Measurements from ENCODE around the gene CCP110.

Gene CCP110

DNA sequence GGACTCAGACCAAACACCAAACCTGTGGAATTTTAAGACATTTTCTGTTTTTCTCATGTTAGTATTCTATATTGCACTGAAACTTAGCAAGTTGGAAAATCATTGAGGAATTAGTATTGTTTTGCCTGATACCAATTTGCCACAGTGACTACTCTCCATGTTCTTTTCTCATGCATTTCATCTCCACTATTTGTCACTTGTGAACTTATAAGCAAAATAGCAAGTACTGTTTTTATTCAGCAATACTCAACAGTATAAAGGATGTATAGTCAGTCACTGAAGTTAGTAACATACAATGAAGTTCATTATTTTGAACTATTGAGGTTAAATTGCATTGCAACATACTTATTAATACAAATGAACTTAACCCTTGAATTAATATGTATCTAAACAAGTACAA lies 25.9 kb downstream of the CCP110 start:
- no peak for DNase-seq (ENCODE audit: low spot score)

DNA sequence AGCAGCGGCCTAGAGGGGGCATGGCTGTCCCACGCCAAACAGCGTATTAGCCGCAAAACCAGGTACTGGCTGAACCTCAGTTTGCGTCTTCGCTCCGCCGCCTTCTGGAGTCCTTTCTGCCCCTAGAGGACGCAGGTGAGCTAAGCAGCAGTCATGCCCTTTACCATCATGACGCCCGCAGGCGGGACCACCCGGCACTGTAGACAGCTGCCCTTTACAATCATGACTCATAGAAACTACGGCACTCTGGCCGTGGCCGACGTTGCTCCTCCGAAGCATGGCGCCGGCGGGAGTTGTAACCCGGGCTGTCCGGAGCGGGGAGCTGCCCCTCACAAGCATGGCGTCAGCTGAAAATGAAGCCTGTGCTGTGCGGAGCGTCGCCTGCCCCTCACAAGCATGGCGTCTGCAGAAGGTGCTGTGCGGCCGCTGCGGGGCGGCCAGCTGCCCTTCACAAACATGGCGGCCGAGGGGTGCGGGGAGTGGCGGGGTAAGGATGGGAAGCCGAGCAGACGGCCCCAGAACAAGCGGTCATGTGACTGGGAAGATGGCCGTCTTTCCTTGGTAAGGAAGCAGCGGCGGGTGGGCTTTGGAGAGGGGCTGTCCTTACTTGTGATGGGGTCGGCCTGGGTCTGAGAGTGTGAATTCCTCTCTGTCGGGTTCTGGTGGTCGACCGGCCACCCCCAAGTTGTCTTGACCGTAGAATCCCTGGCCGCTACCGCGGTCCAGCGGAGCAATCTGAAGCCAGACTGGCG lies 31.6 kb downstream of the CCP110 start, which contains the start of gene VPS35L:
Gene VPS35L (plus strand): TSS at position 518 of the 752 bp plus-strand sequence. CDS start 27 bp downstream, at position 545.
- DNase-seq (ENCODE audit: low spot score) = peak; percentile 97

DNA sequence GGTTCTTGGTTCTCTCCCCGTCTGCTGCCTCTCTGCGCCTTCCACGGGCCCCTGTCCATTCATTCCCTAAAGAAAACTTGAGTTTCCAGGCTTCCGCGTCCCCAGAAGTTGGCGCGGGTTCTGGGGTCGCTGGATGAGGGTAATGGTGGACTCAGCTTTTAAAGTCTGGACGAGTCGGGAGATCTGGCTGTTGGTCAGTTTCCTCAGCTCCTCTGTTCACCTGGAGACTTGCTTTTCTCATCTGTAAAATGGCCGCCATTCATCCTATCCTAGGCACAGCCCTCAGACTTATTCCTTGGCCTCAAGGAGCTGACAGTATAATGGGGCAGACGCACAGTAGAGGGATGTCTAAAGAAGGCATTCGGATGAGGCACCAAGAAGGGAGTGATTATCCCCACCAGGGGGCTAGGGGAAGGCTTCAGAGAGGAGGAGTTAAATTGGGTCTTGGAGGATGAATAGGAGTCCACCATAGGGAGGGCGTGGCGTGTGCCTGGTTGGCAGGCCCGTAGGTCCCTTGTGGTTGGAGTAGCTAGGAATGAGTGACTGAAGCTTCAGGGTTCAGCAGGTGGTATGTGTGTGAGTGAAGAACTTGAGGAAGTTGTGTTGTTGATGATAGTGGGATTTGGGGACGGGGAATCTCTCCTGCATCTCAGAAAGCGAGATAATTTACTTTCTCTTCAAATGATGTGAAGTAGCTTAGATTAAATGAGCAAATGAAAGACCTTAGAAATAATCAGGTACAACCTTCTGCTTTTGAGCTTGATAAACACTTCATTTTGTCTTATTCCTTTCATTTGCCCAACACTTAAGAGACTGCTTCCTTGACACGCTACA lies 32.4 kb downstream of the CCP110 start:
- DNase-seq (ENCODE audit: low spot score) = peak; percentile 18

DNA sequence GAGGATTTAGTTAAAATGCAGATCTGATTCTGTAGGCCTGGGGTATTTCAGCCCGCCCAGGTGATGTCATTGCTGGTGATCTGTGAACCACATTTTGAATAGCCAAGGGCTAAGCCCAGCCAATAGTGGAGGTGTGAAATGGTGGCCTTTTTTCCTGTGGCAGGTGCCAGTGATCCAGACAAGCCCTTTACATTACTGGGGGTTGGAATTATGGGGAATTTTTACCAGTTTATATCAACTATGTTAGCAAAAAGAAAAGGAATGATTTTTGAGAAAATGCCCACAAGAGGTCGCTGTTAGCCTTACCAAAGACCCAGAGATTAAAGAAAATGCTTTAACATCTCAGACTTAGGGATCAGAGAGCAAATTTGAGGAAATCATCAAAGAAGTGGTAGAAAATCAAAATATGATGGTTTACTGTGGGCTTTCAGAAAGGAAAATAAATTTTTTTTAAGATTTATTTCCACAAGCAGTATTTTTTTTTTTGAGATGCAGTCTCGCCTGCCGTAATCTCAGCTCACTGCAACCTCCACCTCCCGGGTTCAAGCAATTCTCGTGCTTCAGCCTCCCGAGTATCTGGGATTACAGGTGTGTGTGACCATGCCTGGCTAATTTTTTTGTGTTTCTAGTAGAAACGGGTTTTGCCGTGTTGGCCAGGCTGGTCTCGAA lies 35.6 kb downstream of the CCP110 start:
- DNase-seq (ENCODE audit: low spot score) = peak; percentile 31

DNA sequence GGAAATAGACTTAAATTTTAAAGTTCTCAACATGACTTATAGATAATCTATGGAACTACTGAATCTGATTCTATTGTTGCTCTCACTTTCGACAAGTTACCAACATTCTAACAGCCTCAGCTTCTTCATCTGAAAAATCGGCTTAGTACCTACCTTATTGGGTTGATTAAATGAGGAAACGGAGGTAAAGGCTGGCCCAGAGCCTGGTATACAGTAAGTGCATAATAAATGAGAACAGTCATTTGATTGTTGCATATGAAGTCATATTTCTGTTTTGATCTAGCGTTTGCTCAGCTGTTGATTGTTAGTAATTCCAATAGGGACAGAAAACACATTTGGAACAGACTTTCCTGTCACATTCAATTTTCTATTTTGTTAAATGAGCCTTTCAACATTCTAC lies 36.3 kb downstream of the CCP110 start:
- no peak for DNase-seq (ENCODE audit: low spot score)

DNA sequence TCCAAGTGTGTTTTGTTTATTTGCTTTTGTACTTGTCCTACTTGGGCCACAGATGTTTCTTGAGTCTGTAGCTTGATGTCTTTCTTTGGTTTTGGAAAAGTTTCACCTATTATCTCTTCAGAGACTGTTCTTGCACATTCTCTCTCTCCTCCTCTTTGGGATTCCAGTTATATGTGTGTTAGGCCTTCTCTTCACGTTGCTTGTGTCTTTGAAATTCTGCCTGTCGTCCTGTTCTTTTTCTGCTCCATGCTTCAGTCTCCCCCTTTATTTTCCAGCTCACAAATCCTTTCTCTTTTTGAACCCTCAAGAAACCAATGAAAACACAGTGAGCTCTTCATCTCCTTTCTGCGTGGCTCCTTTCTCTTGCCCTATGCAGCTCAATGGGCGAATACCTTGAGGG lies 39.6 kb downstream of the CCP110 start:
- DNase-seq (ENCODE audit: low spot score) = no peak

DNA sequence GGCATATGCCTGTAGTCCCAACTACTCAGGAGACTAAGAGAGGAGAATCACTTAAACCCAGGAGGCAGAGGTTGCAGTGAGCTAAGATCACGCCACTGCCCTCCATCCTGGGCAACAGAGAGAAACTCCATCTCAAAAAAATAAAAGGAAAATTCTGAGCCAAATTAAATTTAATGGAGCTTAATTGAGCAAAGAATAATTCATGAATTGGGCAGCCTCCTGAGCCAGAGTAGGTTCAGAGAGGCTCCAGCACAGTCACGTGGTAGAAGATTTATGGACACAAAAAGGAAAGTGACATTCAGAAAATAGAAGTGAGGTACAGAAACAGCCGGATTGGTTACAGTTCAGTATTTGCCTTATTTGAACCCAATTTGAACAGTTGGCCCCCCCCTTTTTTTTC lies 42.6 kb downstream of the CCP110 start:
- DNase-seq (ENCODE audit: low spot score) = no peak

DNA sequence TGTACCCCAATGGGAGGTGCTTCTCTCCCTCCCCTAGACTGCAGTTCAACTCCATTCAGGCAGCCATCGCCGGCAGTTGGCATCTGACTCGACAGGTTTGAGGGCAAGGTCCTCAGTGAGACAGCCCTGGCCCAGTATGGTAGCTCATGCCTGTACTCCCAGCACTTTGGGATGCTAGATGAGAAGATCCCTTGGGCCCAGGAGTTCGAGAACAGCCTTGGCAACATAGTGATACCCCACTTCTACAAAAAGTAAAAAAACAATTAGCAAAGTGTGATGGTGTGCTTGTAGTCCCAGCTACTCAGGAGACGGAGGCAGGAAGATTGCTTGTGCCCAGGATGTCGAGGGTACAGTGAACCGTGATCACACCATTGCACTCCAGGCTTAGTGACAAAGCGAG lies 43.8 kb downstream of the CCP110 start:
- no peak for DNase-seq (ENCODE audit: low spot score)

DNA sequence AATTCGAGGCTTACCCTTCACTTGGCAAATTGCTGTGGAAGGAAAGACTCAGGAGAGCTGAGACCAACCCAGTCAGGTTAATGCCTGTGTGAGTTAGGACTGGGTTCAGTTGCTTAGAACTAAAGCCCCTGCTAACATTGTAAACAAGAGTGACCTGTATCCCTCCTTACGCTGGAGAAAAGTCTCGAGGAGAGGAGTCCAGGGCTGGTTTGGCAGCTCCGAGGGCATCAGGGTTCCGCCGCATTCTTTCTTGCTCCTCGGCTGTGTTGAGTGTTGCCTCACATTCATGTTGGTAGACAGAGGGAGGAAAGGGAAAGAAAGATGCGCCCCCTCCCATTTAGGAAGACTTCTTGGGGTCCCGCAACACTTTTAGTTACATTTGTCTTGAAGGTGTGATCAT lies 50.3 kb downstream of the CCP110 start:
- DNase-seq (ENCODE audit: low spot score) = no peak

DNA sequence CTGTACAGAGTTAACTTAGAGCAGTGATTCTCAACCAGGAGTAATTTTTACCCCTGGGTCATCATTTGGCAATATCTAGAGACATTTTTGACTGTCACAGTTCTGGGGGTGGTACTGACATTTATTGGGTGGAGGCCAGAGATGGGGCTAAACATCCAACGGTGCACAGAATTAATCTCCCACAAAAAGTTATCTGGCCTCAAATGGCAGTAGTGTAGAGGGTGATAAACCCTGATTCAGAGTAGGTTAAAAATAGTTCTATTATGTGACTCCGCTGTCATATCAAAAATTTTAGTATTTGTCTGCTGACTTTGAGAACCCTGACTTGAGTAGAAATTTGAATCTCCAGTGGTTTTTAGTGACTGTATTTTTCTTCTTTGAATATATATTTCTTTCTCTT lies 50.9 kb downstream of the CCP110 start:
- no peak for DNase-seq (ENCODE audit: low spot score)

DNA sequence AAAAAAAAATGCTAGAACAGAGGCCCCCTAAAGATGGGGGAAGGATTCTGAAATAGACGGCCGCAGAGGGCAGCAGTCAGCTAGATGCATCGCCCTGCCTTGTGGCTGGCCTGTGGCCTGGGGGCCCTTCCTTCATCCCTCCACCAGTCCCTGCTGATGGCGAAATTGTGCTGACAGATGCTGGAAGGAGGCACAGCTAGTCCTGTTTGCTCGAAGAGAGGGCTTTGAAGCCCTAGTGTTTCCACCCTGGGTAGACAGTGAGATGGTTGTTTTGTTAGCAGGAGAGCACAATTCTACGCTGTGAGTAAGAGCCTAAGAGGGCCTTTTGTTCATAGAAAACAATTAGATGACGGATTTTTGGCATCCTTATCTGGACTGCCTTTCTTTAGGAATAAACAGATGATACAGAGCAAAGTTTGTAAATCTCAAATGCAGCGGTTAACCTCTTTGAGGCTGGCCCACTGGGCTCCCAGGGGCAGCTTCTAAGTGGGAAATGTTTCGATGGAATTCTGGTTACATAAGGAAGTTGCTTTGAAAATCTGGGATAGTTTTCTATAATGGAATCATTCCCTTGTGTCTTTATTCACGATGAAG lies 54.7 kb downstream of the CCP110 start:
- peak; percentile 10 for DNase-seq (ENCODE audit: low spot score)

DNA sequence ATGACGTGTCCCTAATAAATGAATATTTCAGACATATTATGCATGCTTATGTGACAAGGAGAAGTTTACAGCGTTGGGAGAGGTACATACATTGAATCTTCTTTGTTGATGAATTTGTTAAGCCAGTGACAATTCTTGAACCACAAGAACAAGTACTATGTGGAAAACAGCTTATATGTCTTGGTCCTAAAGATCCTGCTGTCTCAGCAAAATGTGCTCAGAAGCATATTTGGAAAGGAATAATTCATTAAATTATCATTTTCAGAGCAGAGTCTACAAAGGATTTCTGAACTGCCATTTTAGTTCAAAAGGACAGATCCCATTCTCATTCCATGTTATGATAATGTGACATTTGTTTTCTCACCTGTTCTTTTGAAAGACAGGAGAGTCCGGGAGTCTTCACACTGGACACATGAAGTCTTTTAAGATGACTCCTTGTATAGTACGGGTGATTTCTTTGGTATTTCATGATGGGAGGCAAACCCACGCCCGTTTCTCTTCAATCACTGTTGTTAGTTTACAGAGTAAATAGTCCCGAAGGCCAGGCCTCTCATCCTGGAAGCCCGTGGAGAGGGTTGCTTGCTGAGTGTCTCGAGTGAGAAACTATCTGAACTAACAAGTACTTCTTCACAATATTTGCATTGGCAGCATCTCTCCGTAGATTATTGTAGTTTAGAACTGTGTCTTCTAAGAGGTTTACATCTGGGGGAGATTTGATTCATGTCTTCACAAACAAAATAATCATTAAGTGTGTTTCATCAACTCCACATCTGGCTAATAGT lies 58.5 kb downstream of the CCP110 start:
- no peak for DNase-seq (ENCODE audit: low spot score)

DNA sequence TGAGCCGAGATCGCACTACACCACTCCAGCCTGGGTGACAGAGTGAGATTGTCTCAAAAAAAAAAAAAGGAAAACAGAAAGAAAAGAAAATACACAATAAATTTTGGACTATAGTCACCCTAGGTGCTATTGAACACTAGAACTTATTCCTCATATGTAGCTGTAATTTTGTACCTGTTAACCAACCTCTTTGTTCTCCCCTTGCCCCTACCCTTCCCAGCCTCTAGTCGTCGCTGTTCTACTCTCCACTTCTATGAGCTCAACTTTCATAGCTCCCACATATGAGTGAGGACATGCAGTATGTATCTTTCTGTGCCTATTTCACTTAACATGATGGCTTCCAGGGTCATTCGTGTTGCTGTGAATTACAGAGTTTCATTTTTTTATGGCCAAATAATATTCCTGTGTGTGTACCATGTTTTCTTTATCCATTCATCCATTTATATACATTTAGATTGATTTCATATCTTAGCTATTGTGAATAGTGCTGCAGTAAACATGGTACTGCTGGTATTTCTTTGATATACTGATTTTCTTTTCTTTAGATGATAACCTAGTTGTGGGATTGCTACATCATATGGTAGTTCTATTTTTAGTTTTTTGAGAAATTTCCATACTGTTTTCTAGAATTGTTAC lies 60.0 kb downstream of the CCP110 start:
- DNase-seq (ENCODE audit: low spot score) = no peak

DNA sequence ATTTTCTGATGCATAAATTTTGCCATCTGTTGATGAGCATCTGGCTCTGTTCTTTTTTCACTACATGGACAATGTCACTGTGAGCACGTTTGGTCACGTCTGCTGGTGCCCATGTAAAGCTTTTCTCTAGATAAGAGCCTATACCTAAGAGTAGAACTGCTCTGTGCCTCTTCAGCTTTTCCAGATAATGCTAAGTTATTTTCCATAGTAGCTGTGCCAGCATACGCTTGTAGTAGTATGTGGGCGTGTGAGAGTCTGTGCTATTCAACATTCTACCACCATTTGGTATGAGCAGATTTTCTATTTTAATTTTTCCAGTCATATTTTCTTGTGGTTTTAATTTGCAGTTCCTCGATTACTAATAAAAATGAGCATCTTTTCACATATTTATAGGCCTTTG lies 64.9 kb downstream of the CCP110 start:
- DNase-seq (ENCODE audit: low spot score) = no peak

DNA sequence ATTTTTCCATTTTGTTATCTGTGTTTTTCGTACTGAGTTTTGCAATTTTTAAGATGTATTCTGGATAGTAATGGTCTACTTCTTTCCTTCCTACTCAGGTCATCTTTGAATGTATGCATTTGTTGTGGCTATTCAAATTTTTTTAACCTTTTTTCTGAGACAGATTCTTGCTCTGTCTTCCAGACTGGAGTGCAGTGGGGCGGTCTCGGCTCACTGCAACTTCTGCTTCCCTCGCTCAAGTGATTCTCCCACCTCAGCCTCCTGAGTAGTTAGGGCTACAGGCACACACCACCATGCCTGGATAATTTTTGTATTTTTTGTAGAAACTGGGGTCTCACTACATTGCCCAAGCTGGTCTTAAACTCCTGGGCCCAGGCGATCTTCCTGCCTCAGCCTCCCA lies 65.4 kb downstream of the CCP110 start:
- DNase-seq (ENCODE audit: low spot score) = no peak

DNA sequence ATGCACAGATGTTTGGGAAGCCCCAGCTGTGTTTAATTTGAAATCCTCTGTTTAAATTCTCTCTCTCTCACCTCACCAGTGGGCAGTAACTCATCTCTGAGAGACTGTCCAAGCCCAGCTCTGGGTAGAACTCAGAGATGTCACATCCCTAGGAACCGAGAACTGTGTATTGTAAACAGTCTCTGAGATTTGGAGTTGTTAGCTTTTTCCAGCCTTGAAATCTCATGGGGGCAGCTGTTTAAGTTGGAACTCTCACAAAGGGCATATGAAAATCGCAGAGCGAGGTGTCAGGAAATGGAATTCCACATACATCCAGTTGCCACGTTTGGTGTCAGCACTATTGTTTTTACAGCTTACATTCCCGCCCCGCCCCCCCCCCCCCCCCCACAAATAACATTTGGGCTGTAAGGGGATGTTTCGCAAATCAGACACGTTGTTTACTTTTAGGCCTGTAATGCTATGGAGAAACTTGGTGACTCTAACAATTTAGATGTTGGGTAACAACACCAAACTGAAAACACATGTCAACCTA lies 66.1 kb downstream of the CCP110 start:
- peak; percentile 33 for DNase-seq (ENCODE audit: low spot score)

DNA sequence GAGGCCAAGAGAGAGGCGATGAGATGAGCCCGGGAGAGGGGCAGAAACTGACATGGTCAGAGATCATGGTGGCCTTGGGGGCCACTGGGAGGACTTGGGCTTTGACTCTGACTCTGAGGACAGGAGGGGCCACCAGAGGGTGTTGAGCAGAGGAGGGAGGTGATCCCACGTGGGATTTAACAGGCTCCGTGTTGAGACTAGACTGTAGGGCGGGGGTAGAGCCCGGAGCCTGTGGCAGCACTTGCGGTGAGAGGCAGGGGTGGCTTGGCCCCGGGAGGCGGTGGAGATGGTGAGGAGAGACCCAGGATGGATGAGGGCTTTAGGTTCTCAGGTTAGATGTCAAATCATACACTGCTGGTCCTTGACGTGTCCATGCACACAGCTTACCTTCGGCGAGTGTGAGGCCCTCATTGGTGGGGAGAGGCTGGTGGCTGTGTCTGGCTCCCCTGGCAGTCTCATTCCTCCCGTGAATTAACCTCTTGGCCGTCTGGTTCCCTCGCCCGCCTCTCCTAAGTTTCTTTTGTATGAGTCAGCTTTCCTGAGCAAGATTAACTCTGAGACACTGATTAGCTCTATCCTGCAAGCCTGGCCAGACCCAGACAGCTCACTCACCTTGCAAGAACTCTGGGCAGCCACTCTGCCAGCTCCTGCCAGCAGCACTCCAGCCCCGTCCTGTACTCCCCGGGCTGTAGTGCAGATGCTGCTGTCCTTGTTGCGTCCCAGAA lies 71.5 kb downstream of the CCP110 start:
- peak; percentile 28 for DNase-seq (ENCODE audit: low spot score)

DNA sequence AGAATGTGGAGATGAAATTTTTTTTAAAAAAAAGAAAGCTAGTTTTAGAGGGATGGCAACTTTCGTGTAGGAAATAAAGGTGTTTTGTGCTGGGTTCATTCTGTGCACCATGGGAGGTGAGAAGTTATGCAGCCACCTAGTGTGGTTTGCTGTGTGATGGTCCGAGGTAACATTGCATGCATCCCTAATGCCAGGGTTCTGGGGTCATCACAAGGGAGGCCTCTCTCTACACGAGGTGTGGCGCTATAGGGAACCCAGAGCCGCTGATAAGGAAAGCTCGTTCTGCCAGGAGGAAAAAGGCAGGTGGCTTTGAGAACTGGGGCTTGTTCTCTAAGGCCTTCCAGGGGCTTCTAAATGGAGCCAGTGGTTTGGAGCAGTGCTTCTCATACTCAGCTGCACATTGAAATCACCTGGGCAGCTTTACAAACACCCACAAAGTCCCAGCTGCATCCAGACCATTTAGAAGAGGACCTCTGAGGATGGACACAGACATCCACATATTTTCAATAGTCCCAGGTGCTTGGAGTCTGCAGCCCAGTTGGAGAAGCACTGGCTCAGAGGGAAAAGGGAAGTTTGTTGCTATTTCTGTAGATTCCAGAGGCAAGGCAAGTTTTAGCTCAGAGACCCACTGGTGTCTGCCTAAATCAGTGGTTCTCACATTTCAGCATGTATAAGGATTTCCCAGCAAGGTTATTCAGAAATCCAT lies 75.2 kb downstream of the CCP110 start:
- DNase-seq (ENCODE audit: low spot score) = no peak

DNA sequence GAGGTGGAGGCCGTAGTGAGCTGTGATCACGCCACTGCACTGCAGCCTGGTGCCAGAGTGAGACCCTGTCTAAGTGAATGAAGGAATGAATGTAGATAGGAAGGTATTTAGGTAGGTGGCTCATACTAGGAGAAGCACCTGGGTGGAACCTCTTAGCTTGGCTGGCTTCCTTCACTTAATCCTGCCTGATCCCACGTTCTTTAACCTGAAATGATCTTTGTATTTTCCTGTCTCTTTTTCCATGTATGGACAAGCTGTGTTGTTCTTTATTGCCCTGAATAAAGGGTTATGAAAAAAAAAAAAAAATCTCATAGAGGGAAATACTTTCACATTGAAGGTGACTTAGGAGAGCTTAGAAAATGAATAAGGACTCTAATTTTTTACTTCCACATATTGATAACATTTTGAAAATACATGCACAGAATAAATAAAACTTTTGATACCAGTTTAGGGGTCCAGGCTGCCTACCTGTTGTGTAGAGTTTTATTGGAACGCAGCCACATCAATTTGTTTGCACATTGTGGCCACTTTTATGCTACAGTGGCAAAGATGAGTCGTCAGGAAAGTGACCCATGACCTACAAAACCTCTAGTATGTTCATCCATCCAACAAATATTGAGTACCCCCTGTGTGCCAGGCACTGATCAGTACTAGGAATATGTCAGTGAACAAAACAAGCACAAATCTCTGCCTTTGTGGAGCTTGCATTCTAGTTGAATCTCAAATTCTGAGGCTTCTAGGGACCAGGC lies 76.4 kb downstream of the CCP110 start:
- no peak for DNase-seq (ENCODE audit: low spot score)
